ENCODE results near the gene MAP3K20. TPM values are rescaled to one million over a fixed set of nuclear protein-coding genes. Genes with fewer than 3 reads are reported as not detected.

Gene MAP3K20
- total and polyA plus RNA-seq, 2 of the 8 experiments (the other 6 are each of a cell fraction or from before 2014, with no cell fraction given) = 3.1 to 11.1 TPM

DNA sequence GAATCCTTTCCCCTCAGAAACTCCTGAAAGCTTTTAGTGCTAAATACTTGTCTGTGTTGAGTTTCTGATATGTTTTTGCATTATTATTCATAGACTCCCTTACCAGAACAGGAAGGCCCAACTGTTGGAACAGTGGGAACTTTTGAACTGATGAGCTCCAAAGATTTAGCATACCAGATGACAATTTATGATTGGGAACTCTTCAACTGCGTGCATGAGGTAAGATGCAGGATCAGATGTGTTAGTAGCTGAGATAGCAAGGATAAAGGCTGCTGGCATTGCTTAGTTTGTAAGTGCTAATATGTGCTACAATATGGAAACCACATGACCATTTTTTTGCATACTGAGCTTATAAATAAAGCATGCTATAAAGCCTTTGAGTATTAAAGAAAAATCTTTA, 49.2 kb upstream of the MAP3K20 start (continued):
- TF ChIP-seq, protein P1, sequence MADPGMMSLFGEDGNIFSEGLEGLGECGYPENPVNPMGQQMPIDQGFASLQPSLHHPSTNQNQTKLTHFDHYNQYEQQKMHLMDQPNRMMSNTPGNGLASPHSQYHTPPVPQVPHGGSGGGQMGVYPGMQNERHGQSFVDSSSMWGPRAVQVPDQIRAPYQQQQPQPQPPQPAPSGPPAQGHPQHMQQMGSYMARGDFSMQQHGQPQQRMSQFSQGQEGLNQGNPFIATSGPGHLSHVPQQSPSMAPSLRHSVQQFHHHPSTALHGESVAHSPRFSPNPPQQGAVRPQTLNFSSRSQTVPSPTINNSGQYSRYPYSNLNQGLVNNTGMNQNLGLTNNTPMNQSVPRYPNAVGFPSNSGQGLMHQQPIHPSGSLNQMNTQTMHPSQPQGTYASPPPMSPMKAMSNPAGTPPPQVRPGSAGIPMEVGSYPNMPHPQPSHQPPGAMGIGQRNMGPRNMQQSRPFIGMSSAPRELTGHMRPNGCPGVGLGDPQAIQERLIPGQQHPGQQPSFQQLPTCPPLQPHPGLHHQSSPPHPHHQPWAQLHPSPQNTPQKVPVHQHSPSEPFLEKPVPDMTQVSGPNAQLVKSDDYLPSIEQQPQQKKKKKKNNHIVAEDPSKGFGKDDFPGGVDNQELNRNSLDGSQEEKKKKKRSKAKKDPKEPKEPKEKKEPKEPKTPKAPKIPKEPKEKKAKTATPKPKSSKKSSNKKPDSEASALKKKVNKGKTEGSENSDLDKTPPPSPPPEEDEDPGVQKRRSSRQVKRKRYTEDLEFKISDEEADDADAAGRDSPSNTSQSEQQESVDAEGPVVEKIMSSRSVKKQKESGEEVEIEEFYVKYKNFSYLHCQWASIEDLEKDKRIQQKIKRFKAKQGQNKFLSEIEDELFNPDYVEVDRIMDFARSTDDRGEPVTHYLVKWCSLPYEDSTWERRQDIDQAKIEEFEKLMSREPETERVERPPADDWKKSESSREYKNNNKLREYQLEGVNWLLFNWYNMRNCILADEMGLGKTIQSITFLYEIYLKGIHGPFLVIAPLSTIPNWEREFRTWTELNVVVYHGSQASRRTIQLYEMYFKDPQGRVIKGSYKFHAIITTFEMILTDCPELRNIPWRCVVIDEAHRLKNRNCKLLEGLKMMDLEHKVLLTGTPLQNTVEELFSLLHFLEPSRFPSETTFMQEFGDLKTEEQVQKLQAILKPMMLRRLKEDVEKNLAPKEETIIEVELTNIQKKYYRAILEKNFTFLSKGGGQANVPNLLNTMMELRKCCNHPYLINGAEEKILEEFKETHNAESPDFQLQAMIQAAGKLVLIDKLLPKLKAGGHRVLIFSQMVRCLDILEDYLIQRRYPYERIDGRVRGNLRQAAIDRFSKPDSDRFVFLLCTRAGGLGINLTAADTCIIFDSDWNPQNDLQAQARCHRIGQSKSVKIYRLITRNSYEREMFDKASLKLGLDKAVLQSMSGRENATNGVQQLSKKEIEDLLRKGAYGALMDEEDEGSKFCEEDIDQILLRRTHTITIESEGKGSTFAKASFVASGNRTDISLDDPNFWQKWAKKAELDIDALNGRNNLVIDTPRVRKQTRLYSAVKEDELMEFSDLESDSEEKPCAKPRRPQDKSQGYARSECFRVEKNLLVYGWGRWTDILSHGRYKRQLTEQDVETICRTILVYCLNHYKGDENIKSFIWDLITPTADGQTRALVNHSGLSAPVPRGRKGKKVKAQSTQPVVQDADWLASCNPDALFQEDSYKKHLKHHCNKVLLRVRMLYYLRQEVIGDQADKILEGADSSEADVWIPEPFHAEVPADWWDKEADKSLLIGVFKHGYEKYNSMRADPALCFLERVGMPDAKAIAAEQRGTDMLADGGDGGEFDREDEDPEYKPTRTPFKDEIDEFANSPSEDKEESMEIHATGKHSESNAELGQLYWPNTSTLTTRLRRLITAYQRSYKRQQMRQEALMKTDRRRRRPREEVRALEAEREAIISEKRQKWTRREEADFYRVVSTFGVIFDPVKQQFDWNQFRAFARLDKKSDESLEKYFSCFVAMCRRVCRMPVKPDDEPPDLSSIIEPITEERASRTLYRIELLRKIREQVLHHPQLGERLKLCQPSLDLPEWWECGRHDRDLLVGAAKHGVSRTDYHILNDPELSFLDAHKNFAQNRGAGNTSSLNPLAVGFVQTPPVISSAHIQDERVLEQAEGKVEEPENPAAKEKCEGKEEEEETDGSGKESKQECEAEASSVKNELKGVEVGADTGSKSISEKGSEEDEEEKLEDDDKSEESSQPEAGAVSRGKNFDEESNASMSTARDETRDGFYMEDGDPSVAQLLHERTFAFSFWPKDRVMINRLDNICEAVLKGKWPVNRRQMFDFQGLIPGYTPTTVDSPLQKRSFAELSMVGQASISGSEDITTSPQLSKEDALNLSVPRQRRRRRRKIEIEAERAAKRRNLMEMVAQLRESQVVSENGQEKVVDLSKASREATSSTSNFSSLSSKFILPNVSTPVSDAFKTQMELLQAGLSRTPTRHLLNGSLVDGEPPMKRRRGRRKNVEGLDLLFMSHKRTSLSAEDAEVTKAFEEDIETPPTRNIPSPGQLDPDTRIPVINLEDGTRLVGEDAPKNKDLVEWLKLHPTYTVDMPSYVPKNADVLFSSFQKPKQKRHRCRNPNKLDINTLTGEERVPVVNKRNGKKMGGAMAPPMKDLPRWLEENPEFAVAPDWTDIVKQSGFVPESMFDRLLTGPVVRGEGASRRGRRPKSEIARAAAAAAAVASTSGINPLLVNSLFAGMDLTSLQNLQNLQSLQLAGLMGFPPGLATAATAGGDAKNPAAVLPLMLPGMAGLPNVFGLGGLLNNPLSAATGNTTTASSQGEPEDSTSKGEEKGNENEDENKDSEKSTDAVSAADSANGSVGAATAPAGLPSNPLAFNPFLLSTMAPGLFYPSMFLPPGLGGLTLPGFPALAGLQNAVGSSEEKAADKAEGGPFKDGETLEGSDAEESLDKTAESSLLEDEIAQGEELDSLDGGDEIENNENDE (IDR thresholded peaks at IDR 0.05; ENCODE audit: insufficient replicate concordance, low read length) = no peak
- TF ChIP-seq CEBPB (IDR thresholded peaks at IDR 0.05; ENCODE audit: low read depth, low read length) (no peak), SIX5 (IDR thresholded peaks at IDR 0.05; ENCODE audit: low read depth, low read length) (no peak), SAP30 (IDR thresholded peaks at IDR 0.05; ENCODE audit: insufficient read depth, insufficient replicate concordance, low read length) (no peak), SP4 (IDR thresholded peaks at IDR 0.05; ENCODE audit: low read length) (no peak), SIRT6 (IDR thresholded peaks at IDR 0.05; ENCODE audit: low read length) (no peak)
- TF ChIP-seq, protein P2, sequence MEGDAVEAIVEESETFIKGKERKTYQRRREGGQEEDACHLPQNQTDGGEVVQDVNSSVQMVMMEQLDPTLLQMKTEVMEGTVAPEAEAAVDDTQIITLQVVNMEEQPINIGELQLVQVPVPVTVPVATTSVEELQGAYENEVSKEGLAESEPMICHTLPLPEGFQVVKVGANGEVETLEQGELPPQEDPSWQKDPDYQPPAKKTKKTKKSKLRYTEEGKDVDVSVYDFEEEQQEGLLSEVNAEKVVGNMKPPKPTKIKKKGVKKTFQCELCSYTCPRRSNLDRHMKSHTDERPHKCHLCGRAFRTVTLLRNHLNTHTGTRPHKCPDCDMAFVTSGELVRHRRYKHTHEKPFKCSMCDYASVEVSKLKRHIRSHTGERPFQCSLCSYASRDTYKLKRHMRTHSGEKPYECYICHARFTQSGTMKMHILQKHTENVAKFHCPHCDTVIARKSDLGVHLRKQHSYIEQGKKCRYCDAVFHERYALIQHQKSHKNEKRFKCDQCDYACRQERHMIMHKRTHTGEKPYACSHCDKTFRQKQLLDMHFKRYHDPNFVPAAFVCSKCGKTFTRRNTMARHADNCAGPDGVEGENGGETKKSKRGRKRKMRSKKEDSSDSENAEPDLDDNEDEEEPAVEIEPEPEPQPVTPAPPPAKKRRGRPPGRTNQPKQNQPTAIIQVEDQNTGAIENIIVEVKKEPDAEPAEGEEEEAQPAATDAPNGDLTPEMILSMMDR (IDR thresholded peaks at IDR 0.05; ENCODE audit: control extremely low read depth in 1 of 3, insufficient read depth in 1 of 3, low read depth in 1 of 3, low read length in 3 of 3) = no peak
- TF ChIP-seq, protein P3, sequence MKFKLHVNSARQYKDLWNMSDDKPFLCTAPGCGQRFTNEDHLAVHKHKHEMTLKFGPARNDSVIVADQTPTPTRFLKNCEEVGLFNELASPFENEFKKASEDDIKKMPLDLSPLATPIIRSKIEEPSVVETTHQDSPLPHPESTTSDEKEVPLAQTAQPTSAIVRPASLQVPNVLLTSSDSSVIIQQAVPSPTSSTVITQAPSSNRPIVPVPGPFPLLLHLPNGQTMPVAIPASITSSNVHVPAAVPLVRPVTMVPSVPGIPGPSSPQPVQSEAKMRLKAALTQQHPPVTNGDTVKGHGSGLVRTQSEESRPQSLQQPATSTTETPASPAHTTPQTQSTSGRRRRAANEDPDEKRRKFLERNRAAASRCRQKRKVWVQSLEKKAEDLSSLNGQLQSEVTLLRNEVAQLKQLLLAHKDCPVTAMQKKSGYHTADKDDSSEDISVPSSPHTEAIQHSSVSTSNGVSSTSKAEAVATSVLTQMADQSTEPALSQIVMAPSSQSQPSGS (IDR thresholded peaks at IDR 0.05; ENCODE audit: low read length) = no peak

All from H1 (cell line).